GM23338 (cell line): Measurements from ENCODE around the gene ANKRD65. TPM values are rescaled to one million over a fixed set of nuclear protein-coding genes. Genes with fewer than 3 reads are reported as not detected.

Source experiments
- ATAC-seq: fragments of 200-7000 bp; cut with Tn5 transposase; 3 replicates; pipeline ENCODE4 v1.9.1; 2020
- DNase-seq: peaks from one replicate; pipeline ENCODE4 v3.0.0-alpha.2; 2015; ENCODE audit warnings: low spot score
- H2AFZ ChIP-seq: fragments of 200-600 bp; sonication (generic); 2 replicates; pipeline ENCODE4 v1.8.0; 2016; ENCODE audit warnings: antibody characterized with exemption, mild to moderate bottlenecking, moderate library complexity
- H3F3A ChIP-seq: fragments of 200-600 bp; sonication (generic); replicated peaks from 2 replicates; pipeline ENCODE4 v1.8.0; 2017; ENCODE audit warnings: antibody characterized with exemption, mixed run types, low read depth
- H3K27ac ChIP-seq: fragments of 200-600 bp; sonication (generic); 2 replicates; pipeline ENCODE4 v1.6.1; 2016; ENCODE audit warnings: low read depth
- H3K27me3 ChIP-seq: fragments of 200-600 bp; sonication (generic); 2 replicates; pipeline ENCODE4 v1.8.0; 2016; ENCODE audit warnings: mild to moderate bottlenecking, mixed run types, moderate library complexity; ENCODE audit not compliant: insufficient read depth
- H3K36me3 ChIP-seq: fragments of 200-600 bp; sonication (generic); 2 replicates; pipeline ENCODE4 v1.8.0; 2016; ENCODE audit warnings: mild to moderate bottlenecking; ENCODE audit not compliant: insufficient read depth
- H3K4me1 ChIP-seq: fragments of 200-600 bp; sonication (generic); 2 replicates; pipeline ENCODE4 v1.8.0; 2016; ENCODE audit warnings: mild to moderate bottlenecking, moderate library complexity; ENCODE audit not compliant: insufficient read depth
- H3K4me2 ChIP-seq: fragments of 200-600 bp; sonication (generic); 2 replicates; pipeline ENCODE4 v1.7.1; 2017; ENCODE audit warnings: mixed run types
- H3K4me3 ChIP-seq: fragments of 200-600 bp; sonication (generic); 2 replicates; pipeline ENCODE4 v1.6.1; 2016; ENCODE audit warnings: mixed run types
- H3K79me2 ChIP-seq: fragments of 200-600 bp; sonication (generic); replicated peaks from 2 replicates; pipeline ENCODE4 v1.8.0; 2017; ENCODE audit warnings: mild to moderate bottlenecking; ENCODE audit not compliant: insufficient read depth
- H3K9me2 ChIP-seq: fragments of 200-600 bp; sonication (generic); 2 replicates; pipeline ENCODE4 v1.8.0; 2017; ENCODE audit not compliant: insufficient read depth
- H4K20me1 ChIP-seq: fragments of 200-600 bp; sonication (generic); replicated peaks from 2 replicates; pipeline ENCODE4 v1.8.0; 2017; ENCODE audit warnings: mild to moderate bottlenecking; ENCODE audit not compliant: insufficient read depth
- H3K27ac Mint-ChIP-seq: 2 replicates; pipeline ENCODE4 v1.8.0; 2020; ENCODE audit warnings: inconsistent platforms, mild to moderate bottlenecking, moderate library complexity, mixed read lengths
- H3K27me3 Mint-ChIP-seq: 3 replicates; pipeline ENCODE4 v1.8.0; 2022; ENCODE audit warnings: low read depth, mild to moderate bottlenecking, moderate library complexity, mixed read lengths, inconsistent platforms; ENCODE audit not compliant: insufficient read depth, poor library complexity
- H3K36me3 Mint-ChIP-seq: 3 replicates; pipeline ENCODE4 v1.8.0; 2021; ENCODE audit warnings: low read depth, mild to moderate bottlenecking, inconsistent platforms, moderate library complexity, mixed read lengths
- H3K4me1 Mint-ChIP-seq: 3 replicates; pipeline ENCODE4 v1.8.0; 2020; ENCODE audit warnings: mild to moderate bottlenecking, inconsistent platforms, mixed read lengths
- H3K4me3 Mint-ChIP-seq: 3 replicates; pipeline ENCODE4 v1.8.0; 2021; ENCODE audit warnings: moderate library complexity, mild to moderate bottlenecking, inconsistent platforms, mixed read lengths
- H3K9me3 Mint-ChIP-seq: 3 replicates; pipeline ENCODE4 v1.8.0; 2020; ENCODE audit warnings: moderate library complexity, mild to moderate bottlenecking, inconsistent platforms, mixed read lengths
- CREB1 ChIP-seq: fragments of 250-450 bp; sonication (Bioruptor Pico); IDR thresholded peaks from 2 replicates; pipeline ENCODE4 v1.5.0; 2020; ENCODE audit warnings: low read depth, mild to moderate bottlenecking, moderate library complexity
- POLR2AphosphoS5 ChIP-seq: IDR thresholded peaks from 2 replicates; pipeline ENCODE4 v1.6.1; 2016; ENCODE audit warnings: antibody characterized with exemption, low read depth
- polyA plus RNA-seq: library from polyadenylated mRNA; unstranded; fragments of >200 nt; fragmentation: Nextera tagmentation; extraction: Ambion mirVana; gene quantifications from 2 replicates; pipeline ENCODE4 v1.2.1, GENCODE V29; 2016
- total RNA-seq: library from RNA; depleted of rRNA; stranded (reverse); fragments of >200 nt; shearing (Covaris generic); gene quantifications from 2 replicates; pipeline ENCODE4 v1.2.3, GENCODE V29; 2014
- TF ChIP-seq, protein P1 (sequence below): fragments of 250-450 bp; sonication (Bioruptor Pico); IDR thresholded peaks from 2 replicates; pipeline ENCODE4 v1.5.0; 2020; ENCODE audit warnings: mild to moderate bottlenecking, moderate library complexity
- TF ChIP-seq, protein P2 (sequence below): IDR thresholded peaks from one replicate; pipeline ENCODE4 v1.6.1; 2018; ENCODE audit warnings: antibody characterized with exemption; ENCODE audit not compliant: unreplicated experiment

The ANKRD65 gene
- total and polyA plus RNA-seq, 2 experiments from 2014 or later: 1.6 to 1.7 TPM

DNA sequence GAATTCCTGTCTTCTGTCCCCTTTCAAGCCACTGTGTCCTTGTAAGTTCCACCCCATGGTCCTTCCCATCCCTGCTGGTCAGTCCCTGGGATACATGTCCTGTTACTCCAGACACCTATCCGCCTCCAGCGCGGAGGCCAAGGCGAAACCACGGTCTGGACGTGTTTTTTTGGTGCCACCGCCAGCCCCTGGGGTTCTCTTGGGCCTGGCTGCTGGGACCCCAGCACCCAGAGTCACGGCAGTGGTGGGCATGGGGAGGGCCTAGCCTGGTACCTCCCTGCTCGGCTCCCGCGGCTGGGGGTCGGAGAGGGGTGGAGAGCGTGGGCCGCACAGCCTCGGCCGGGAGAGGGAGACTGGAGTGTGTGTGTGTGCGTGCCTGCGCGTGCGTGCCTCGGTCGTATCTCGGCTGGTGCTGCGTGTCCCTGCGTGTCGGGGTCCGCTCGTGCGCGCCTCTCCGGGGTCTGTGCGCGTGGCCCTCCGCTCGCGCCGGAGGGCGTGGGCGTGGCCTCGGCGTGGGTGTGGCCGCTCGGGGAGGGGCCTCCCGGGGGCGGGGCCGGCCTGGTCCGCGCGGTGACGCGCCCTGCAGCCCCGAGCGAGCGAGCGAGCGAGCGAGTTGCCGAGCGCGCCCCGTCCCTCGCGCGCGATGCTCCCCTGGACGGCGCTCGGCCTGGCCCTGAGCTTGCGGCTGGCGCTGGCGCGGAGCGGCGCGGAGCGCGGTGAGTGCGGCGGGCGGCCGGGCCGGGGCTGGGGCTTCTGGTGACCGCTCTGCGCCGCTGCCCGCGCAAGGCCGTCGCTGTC, 14.2 kb upstream of the ANKRD65 start, which contains the start of gene VWA1:
TSS of gene VWA1 (plus strand) at position 585 of the 798 bp plus-strand sequence. CDS start at position 644, 59 bp downstream.
- Mint-ChIP-seq H3K27me3 (peaks cover 11% of the 10 kb centered on the region), H3K4me1 (peaks cover 30% of the 10 kb centered on the region), H3K4me3 (peak within 1 kb of the TSS; percentile 83), H3K9me3 (no peaks in the 10 kb centered on the region), H3K27ac (peak within 1 kb of the TSS; percentile 92), H3K36me3 (no peaks in the 10 kb centered on the region)
- H4K20me1 ChIP-seq: no peaks in the 10 kb centered on the region
- no peaks in the 10 kb centered on the region for H3K36me3 ChIP-seq
- H3K4me1 ChIP-seq: peaks cover 34% of the 10 kb centered on the region
- H3K4me2 ChIP-seq: peak within 1 kb of the TSS; percentile 88
- H3K79me2 ChIP-seq: 0 out of 2 replicates have a peak, but pooled peaks cover 2% of the 10 kb centered on the region
- DNase-seq: peak; percentile 79
- no peaks in the 10 kb centered on the region for H3K27me3 ChIP-seq
- TF ChIP-seq, protein P1, sequence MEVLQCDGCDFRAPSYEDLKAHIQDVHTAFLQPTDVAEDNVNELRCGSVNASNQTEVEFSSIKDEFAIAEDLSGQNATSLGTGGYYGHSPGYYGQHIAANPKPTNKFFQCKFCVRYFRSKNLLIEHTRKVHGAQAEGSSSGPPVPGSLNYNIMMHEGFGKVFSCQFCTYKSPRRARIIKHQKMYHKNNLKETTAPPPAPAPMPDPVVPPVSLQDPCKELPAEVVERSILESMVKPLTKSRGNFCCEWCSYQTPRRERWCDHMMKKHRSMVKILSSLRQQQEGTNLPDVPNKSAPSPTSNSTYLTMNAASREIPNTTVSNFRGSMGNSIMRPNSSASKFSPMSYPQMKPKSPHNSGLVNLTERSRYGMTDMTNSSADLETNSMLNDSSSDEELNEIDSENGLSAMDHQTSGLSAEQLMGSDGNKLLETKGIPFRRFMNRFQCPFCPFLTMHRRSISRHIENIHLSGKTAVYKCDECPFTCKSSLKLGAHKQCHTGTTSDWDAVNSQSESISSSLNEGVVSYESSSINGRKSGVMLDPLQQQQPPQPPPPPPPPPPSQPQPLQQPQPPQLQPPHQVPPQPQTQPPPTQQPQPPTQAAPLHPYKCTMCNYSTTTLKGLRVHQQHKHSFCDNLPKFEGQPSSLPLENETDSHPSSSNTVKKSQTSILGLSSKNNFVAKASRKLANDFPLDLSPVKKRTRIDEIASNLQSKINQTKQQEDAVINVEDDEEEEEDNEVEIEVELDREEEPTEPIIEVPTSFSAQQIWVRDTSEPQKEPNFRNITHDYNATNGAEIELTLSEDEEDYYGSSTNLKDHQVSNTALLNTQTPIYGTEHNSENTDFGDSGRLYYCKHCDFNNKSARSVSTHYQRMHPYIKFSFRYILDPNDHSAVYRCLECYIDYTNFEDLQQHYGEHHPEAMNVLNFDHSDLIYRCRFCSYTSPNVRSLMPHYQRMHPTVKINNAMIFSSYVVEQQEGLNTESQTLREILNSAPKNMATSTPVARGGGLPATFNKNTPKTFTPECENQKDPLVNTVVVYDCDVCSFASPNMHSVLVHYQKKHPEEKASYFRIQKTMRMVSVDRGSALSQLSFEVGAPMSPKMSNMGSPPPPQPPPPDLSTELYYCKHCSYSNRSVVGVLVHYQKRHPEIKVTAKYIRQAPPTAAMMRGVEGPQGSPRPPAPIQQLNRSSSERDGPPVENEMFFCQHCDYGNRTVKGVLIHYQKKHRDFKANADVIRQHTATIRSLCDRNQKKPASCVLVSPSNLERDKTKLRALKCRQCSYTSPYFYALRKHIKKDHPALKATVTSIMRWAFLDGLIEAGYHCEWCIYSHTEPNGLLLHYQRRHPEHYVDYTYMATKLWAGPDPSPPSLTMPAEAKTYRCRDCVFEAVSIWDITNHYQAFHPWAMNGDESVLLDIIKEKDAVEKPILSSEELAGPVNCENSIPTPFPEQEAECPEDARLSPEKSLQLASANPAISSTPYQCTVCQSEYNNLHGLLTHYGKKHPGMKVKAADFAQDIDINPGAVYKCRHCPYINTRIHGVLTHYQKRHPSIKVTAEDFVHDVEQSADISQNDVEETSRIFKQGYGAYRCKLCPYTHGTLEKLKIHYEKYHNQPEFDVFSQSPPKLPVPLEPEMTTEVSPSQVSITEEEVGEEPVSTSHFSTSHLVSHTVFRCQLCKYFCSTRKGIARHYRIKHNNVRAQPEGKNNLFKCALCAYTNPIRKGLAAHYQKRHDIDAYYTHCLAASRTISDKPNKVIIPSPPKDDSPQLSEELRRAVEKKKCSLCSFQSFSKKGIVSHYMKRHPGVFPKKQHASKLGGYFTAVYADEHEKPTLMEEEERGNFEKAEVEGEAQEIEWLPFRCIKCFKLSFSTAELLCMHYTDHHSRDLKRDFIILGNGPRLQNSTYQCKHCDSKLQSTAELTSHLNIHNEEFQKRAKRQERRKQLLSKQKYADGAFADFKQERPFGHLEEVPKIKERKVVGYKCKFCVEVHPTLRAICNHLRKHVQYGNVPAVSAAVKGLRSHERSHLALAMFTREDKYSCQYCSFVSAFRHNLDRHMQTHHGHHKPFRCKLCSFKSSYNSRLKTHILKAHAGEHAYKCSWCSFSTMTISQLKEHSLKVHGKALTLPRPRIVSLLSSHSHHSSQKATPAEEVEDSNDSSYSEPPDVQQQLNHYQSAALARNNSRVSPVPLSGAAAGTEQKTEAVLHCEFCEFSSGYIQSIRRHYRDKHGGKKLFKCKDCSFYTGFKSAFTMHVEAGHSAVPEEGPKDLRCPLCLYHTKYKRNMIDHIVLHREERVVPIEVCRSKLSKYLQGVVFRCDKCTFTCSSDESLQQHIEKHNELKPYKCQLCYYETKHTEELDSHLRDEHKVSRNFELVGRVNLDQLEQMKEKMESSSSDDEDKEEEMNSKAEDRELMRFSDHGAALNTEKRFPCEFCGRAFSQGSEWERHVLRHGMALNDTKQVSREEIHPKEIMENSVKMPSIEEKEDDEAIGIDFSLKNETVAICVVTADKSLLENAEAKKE: no peak
- peak; percentile 70 for TF ChIP-seq POLR2AphosphoS5
- TF ChIP-seq CREB1: peak; percentile 33; the same call in 1 of the 2 replicates
- TF ChIP-seq, protein P2, sequence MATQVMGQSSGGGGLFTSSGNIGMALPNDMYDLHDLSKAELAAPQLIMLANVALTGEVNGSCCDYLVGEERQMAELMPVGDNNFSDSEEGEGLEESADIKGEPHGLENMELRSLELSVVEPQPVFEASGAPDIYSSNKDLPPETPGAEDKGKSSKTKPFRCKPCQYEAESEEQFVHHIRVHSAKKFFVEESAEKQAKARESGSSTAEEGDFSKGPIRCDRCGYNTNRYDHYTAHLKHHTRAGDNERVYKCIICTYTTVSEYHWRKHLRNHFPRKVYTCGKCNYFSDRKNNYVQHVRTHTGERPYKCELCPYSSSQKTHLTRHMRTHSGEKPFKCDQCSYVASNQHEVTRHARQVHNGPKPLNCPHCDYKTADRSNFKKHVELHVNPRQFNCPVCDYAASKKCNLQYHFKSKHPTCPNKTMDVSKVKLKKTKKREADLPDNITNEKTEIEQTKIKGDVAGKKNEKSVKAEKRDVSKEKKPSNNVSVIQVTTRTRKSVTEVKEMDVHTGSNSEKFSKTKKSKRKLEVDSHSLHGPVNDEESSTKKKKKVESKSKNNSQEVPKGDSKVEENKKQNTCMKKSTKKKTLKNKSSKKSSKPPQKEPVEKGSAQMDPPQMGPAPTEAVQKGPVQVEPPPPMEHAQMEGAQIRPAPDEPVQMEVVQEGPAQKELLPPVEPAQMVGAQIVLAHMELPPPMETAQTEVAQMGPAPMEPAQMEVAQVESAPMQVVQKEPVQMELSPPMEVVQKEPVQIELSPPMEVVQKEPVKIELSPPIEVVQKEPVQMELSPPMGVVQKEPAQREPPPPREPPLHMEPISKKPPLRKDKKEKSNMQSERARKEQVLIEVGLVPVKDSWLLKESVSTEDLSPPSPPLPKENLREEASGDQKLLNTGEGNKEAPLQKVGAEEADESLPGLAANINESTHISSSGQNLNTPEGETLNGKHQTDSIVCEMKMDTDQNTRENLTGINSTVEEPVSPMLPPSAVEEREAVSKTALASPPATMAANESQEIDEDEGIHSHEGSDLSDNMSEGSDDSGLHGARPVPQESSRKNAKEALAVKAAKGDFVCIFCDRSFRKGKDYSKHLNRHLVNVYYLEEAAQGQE: no peak
- H3K9me2 ChIP-seq: no peaks in the 10 kb centered on the region
- H2AFZ ChIP-seq: peak within 1 kb of the TSS; percentile 78; the same call in 1 of the 2 replicates
- peaks cover 17% of the 10 kb centered on the region for H3F3A ChIP-seq
- H3K27ac ChIP-seq: peak within 1 kb of the TSS; percentile 63; the same call in 1 of the 2 replicates
- H3K4me3 ChIP-seq: peak within 1 kb of the TSS; percentile 68
- peak; percentile 13 for ATAC-seq
